DOHH2 (cell line): ENCODE measurements around the gene TEX52.

Source experiments
- EZH2phosphoT487 ChIP-seq: fragments of 200-600 bp; sonication (generic); IDR thresholded peaks from 2 replicates; pipeline ENCODE4 v1.6.1; 2017; ENCODE audit warnings: borderline replicate concordance, mild to moderate bottlenecking, antibody characterized with exemption, low read length, moderate library complexity, mixed read lengths
- TF ChIP-seq, protein P1 (sequence below): fragments of 200-600 bp; sonication (generic); IDR thresholded peaks from one replicate; pipeline ENCODE4 v1.5.1; 2014; ENCODE audit warnings: antibody characterized with exemption, mild to moderate bottlenecking, low read depth, low read length; ENCODE audit not compliant: poor library complexity, severe bottlenecking

DNA sequence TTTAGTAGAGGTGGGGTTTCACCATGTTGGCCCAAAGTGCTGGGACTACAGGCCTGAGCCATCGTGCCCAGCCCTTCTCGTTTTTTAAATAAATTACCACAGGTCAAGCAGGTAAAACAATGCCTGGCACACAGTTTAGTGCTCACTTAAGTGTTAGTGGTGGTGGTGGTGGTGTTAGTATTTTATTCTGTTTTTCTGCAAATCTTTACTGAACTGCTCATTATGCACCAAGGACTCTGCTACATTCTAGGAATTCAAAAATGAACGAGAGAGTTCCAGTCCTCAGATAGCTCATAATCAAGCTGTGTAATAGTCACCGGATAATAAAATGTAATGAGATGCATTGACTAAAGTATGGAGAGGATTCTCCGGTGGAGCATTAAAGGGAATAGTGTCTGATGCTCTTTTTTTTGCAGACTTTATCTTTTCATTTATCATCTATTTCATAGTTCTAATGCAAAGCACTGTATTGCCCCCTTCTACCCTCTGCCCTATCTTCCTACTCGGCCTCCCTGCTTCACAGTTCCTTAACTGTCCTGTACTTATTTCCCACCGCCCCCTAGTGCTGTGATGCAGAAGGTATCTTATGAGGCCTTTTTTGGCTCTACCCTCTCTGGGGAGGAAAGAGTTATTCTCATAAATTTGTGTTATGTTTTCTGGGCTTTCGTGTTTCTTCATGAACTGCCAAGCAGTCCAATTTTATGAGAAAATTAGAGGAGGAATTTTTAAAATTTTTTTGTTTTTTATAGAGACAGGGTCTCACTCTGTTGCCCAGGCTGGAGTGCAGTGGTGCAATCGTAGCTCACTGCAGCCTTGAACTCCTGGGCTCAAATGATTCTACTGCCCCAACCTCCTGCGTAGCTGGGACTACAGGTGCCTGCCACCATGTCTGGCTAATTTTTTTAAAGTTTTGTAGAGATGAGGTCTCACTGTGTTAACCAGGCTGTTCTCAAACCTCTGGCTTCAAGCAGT is 43.3 kb downstream of the TEX52 start:
- TF ChIP-seq, protein P1, sequence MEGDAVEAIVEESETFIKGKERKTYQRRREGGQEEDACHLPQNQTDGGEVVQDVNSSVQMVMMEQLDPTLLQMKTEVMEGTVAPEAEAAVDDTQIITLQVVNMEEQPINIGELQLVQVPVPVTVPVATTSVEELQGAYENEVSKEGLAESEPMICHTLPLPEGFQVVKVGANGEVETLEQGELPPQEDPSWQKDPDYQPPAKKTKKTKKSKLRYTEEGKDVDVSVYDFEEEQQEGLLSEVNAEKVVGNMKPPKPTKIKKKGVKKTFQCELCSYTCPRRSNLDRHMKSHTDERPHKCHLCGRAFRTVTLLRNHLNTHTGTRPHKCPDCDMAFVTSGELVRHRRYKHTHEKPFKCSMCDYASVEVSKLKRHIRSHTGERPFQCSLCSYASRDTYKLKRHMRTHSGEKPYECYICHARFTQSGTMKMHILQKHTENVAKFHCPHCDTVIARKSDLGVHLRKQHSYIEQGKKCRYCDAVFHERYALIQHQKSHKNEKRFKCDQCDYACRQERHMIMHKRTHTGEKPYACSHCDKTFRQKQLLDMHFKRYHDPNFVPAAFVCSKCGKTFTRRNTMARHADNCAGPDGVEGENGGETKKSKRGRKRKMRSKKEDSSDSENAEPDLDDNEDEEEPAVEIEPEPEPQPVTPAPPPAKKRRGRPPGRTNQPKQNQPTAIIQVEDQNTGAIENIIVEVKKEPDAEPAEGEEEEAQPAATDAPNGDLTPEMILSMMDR, result peak; percentile 82
- TF ChIP-seq EZH2phosphoT487, result no peak
